ENCODE data around the gene OR6N1.
A peak's percentile ranks its signal among the peaks of the same experiment; 100 is the strongest.

OR6N1 gene

GRCh38 chr1:158771950-158772866, at the start of gene OR6N1:
TSS of gene OR6N1 (minus strand) at chr1:158772195. CDS start at chr1:158766682, 5,513 bp downstream.
- no peak for DNase-seq (ENCODE audit: low read depth in 2 of 2)

DNA sequence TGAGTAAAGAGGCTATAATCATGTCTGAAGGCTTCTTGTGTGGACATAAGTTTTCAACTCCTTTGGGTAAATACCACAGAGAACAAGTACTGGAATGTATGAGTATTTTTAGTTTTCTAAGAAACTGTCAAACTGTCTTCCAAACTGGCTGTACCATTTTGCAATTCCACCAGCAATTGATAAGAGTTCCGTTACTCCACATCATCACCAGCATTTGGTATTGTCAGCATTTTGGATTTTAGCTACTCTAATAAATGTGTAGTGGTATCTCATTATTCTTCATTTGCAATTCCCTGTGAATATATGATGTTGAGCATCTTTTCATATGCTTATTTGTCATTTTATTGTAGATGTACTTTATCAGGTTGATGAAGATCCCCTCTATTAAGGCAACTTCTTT, 49.7 kb upstream of the OR6N1 start:
- DNase-seq (ENCODE audit: low read depth in 2 of 2): no peak

GRCh38 chr1:158819461-158820443, 47.8 kb upstream of the OR6N1 start:
- no peak for DNase-seq (ENCODE audit: low read depth in 2 of 2)

DNA sequence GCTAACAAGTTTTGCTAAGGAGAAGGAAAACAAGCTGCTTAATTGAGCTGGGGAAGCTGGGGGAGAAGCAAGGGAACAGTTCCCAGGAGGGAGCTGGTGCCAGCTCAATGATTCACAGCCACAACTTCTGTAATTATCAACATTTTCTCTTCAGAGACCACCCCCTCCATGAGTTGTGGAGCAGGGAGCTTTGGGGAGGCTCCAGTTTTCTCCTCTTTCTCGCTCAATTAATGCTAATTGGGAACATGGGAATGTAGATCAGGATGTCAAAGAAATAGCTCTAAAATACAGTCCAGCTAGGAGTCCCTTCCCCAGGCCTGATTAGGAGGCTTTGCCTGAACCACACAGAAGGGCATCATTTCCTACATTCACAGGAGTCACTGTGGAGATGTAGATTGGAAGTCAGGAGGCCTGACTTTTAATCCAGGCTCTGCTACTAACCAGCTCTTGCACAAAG, 47.0 kb upstream of the OR6N1 start:
- DNase-seq (ENCODE audit: low read depth in 2 of 2): no peak

DNA sequence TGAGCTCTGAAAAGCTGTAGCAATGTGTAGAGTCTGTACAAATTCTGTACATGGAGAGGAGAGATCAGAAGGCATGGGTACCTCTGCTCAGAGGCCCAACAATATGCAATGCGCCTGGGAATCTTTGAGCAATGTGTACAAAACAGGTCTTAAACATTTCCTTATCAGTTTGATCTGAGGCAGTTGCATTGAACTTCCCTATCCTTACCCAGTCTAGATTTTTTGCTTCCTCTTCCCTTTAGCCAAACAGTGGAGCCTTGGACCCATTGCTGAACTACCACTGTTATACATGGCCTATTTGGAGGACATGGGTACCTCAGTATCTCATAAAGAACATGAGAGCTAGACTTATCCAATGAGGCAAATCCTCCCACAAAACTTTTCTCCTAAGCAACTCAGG, 46.6 kb upstream of the OR6N1 start:
- DNase-seq (ENCODE audit: low read depth in 2 of 2): no peak

DNA sequence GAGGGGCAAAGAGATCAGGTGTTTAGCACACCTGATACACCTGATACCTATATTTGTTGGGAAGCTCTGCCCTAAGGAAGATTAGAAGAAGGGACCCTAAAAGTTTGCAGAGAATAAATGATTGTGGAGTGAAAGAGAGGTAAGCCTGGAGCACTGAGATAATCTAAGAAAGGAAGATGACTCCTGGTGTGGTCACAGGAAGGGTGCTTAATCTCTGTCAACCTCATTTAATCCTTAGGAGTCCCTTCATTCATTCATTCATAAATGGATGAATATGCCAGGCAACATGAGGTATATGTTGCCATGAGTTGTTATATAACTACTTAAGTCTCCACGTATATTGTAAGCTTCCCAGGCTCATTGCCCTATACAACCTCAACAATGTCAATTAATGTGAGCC, 43.0 kb upstream of the OR6N1 start:
- DNase-seq (ENCODE audit: low read depth in 2 of 2): no peak

DNA sequence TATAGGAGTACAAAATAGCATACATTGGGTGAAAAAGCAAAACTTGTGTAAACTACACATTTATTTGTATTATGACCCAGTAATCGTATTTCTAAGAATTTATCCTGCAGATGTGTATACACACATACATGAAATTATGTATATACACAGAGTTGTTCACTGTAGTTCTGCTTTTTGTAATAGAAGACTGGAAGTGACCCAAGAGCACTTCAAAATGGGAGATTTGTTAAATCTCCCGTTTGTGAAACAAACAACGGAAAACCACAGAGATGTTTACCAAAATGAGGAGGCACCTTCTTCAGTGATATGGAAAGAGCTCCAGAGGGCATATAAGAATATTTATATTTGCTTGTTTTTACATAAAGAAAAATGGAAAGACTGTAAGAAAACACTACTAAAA, 41.2 kb upstream of the OR6N1 start:
- DNase-seq (ENCODE audit: low read depth in 2 of 2): no peak

DNA sequence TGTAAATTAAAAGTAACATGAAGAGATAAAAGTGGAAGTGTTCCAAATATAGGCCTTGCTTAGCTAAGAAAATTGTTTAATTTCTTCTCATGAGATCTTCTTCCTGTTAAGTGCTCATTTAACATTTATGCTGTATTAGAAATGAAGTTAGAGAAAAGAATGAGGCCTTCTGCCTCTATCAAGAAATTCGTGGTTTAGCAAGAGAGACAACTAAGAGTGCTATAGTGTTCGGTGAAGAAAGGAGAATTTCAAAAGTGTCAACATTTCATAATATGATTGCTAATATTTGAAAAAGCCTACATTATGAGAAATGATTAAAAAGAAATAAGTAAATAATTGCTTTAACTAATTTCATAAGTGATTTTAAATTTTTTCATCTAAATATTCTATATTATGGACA, 40.3 kb upstream of the OR6N1 start:
- DNase-seq (ENCODE audit: low read depth in 2 of 2): no peak

- DNase-seq (ENCODE audit: low read depth in 2 of 2): no peak
Measured at GRCh38 chr1:158810311-158810710, 38.3 kb upstream of the OR6N1 start.

DNA sequence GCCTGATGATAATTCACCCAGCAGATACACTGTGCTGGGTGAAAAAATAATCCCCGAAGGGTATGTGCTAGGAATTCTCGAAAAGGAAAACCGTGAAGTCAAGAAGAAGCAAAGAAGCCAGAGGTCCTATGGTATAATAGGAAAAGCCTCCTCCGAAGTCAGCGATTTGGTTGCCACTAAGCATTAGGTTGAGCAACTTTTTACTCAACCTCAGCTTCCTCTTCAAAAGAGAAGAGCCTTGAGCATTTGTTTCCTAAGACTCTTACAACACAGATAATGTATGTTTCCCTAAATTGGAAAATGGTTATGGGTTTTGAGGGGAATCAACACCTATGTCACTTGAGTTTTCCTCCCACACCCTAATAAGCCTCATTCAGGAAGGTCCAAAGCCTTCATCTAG, 37.9 kb upstream of the OR6N1 start:
- no peak for DNase-seq (ENCODE audit: low read depth in 2 of 2)

DNA sequence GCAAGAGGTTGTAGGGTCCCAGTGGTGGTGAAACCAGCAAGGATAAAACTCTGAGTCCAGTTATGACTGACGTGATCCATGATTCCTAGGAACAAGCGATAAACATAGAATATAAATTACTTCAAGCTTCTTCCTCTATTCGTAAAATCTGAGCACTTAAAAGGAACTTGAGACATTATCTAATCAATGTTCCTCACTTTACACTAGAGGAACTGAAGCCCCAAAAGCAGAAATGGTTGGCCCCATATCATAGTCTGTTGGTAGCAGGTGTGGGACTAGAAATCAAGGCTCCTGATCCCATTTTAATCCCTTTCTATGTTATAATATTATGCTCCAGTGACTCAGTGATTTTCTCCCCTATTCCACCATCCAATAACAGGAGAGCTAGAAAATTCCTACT, 37.3 kb upstream of the OR6N1 start:
- DNase-seq (ENCODE audit: low read depth in 2 of 2): no peak

GRCh38 chr1:158806916-158807536, 35.0 kb upstream of the OR6N1 start:
- DNase-seq (ENCODE audit: low read depth in 2 of 2): no peak

DNA sequence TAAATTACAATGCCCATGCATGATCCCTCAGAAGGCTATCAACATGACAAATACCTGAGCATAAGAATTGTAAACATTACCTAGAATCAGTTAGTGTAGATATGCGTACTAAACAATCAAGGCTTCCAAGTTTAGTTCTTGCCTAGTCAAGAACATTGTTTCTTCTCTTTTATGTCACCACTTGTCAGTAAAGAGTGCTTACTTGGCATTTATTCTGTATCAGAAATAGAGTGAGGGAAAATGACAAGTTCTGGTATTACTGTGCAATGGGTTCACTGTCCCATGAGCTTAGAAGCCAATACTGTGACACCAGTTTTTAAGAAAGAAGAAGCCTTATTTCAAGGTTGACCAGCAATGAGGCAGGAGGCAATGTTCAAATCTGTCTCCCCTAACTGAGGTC, 31.7 kb upstream of the OR6N1 start:
- DNase-seq (ENCODE audit: low read depth in 2 of 2): no peak

GRCh38 chr1:158801396-158801795, 29.4 kb upstream of the OR6N1 start:
- no peak for DNase-seq (ENCODE audit: low read depth in 2 of 2)

DNA sequence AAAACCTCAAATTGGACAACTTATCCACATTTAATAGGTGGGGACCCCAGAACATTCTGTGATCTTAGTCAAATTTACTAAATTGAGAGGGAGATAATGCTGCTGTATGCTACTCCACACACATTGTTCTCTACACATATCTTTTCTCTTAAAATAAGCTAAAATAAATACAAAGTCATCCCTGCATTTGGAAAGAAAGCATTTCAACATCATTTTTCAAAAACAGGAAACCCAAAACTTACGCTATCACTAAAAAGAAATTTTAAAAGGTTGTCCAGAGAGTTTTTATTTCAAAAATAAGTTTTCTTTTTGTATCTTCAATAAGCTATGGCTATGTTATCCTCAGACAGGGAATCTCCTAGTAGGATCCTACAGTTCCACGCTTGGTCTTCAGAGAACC, 28.5 kb upstream of the OR6N1 start:
- DNase-seq (ENCODE audit: low read depth in 2 of 2): no peak

GRCh38 chr1:158799689-158800088, 27.7 kb upstream of the OR6N1 start:
- DNase-seq (ENCODE audit: low read depth in 2 of 2): no peak

GRCh38 chr1:158798531-158798930, 26.5 kb upstream of the OR6N1 start:
- DNase-seq (ENCODE audit: low read depth in 2 of 2): no peak

- no peak for DNase-seq (ENCODE audit: low read depth in 2 of 2)
Measured at GRCh38 chr1:158794247-158794646, 22.3 kb upstream of the OR6N1 start.

DNA sequence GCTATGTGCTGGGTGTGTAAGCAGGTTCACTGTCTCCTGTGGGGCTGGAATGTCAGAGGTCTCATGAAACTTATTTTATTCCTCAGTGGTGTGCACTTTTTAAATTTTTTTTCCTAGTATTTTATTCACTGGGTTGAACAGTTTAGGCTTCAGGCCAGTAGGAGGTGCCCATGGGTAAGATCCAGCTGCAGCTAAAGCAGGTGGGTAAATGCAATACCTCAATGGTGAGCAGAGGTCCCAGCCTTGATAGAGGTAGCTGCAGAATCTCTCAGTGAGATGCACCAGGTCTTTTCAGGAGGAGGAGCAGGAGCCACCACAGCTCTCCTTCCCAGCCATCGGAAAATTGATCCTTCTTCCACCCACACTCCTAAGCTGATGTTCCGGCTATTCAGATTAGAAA, 21.6 kb upstream of the OR6N1 start:
- peak in 1 of 2 donors; percentile 11 for DNase-seq (ENCODE audit: low read depth in 2 of 2)

DNA sequence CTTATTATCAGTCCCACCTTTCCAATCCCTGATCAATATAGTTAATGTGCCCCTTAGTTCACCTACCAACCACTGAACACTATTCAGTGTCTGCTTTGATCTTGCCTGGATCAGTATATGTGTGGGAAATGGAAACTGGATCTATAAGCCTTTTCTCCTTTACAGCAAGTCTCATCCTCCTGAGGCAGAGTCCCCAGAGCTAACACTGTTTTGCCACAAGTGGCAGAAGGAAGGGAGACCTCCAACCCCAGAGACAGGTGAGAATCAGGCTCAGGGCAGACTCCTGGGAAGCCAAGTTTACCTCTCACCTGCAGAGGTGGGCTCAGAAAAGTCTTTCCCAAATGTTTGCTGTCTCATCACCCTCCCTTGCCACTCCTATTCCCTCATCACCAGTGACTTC, 9.1 kb upstream of the OR6N1 start, which contains the start of gene OR6N2:
Gene OR6N2 (minus strand): TSS at position 101 of the 400 bp plus-strand sequence. CDS start 3,569 bp downstream, outside the sequence.
- no peak for DNase-seq (ENCODE audit: low read depth in 2 of 2)

DNA sequence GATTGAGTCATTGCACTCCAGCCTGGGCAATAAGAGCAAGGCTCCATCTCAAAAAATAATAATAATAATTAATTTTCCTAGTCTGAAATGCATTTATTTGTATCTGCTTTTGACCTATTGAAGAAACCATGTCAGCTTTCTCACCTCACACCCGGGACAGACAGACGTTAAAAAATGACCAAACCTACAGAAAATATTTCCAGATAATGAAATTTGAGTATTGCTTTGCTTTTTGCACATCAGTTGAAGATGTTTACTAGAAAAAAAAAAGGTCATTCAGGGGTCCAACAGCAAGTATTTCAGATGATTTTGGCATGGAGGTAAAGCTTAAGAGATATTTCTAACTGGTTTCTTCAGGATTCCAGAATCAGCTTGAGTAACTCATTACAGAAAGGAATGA, 17.6 kb downstream of the OR6N1 start, which contains the start of gene OR6K6:
Gene OR6K6 (plus strand): TSS at position 301 of the 400 bp plus-strand sequence. CDS start 168 bp downstream, outside the sequence.
- no peak for DNase-seq (ENCODE audit: low read depth in 2 of 2)
